T-cell (primary cell): ENCODE measurements around the gene E4F1. TPM values are rescaled to one million over a fixed set of nuclear protein-coding genes. Genes with fewer than 3 reads are reported as not detected.

Experiments
- ATAC-seq, 4 experiments: fragments of 200-7000 bp in 3 of 4; fragments of 150-1000 bp in 1 of 4; cut with Tn5 transposase; replicated peaks in 1 of 4; 1 replicate in 3 of 4; 2 replicates in 1 of 4; pipeline ENCODE4 v1.10.0; 2021; ENCODE audit warnings: moderate library complexity in 3 of 4, mild to moderate bottlenecking in 2 of 4, moderate number of reproducible peaks in 1 of 4
- CTCF ChIA-PET, 2 donors: fragments of 300-600 bp; sonication (Branson Sonifier 250); formaldehyde crosslinking; loops; one replicate each; lab custom pipeline; 2022; ENCODE audit warnings: antibody characterized with exemption in 2 of 2; lab: Charles Lee
- POLR2A ChIA-PET, 2 donors: fragments of 300-600 bp; sonication (Branson Sonifier 250); formaldehyde crosslinking; loops; one replicate each; lab custom pipeline; 2022; ENCODE audit warnings: antibody characterized with exemption in 2 of 2; lab: Charles Lee
- DNase-seq, 35 experiments: peaks; one replicate each; pipeline versions ENCODE4 v3.0.0 to v3.0.0-alpha.2; 2013 to 2023
- H3K27ac ChIP-seq: one replicate; pipeline ENCODE4 v1.5.1; 2013; ENCODE audit warnings: low read length
- H3K27me3 ChIP-seq, 2 experiments: replicated peaks in 1 of 2; 1 replicate in 1 of 2; 2 replicates in 1 of 2; pipeline versions ENCODE4 v1.6.1 to v1.7.0; 2013; ENCODE audit warnings: low read length in 1 of 2, mixed read lengths in 1 of 2; ENCODE audit not compliant: control insufficient read depth in 2 of 2, insufficient read depth in 2 of 2; ENCODE audit errors: extremely low read depth in 1 of 2
- H3K36me3 ChIP-seq, 2 donors: 1 replicate in 1 of 2; 2 replicates in 1 of 2; pipeline versions ENCODE4 v1.6.1 to v1.7.0; 2013; ENCODE audit warnings: low read length in 1 of 2; ENCODE audit not compliant: control insufficient read depth in 2 of 2, insufficient read depth in 1 of 2; ENCODE audit errors: extremely low read depth in 1 of 2
- H3K4me1 ChIP-seq, 2 experiments: 1 replicate in 1 of 2; 2 replicates in 1 of 2; pipeline versions ENCODE4 v1.6.1 to v1.7.0; 2013; ENCODE audit warnings: low read length in 2 of 2, mixed read lengths in 1 of 2; ENCODE audit not compliant: insufficient read depth in 2 of 2, control insufficient read depth in 1 of 2; ENCODE audit errors: extremely low read depth in 1 of 2
- H3K4me3 ChIP-seq, 2 donors: 1 replicate in 1 of 2; 2 replicates in 1 of 2; pipeline versions ENCODE4 v1.5.1 to v1.7.0; 2013; ENCODE audit warnings: mild to moderate bottlenecking in 2 of 2, low read length in 1 of 2, moderate library complexity in 1 of 2; ENCODE audit not compliant: control insufficient read depth in 1 of 2; ENCODE audit errors: extremely low read depth in 1 of 2
- H3K9me3 ChIP-seq: 2 replicates; pipeline ENCODE4 v1.7.0; 2013
- H3K27ac Mint-ChIP-seq, 2 donors: one replicate each; pipeline ENCODE4 v1.8.0; 2020 to 2021; ENCODE audit warnings: mild to moderate bottlenecking in 2 of 2, mixed read lengths in 2 of 2
- H3K27me3 Mint-ChIP-seq, 2 donors: one replicate each; pipeline ENCODE4 v1.8.0; 2021 to 2022; ENCODE audit warnings: mixed read lengths in 2 of 2
- H3K36me3 Mint-ChIP-seq: one replicate; pipeline ENCODE4 v1.8.0; 2021; ENCODE audit warnings: mixed read lengths
- H3K4me1 Mint-ChIP-seq, 3 donors: one replicate each; pipeline ENCODE4 v1.8.0; 2020 to 2022; ENCODE audit warnings: mixed read lengths in 3 of 3, mild to moderate bottlenecking in 1 of 3
- H3K4me3 Mint-ChIP-seq, 3 donors: one replicate each; pipeline ENCODE4 v1.8.0; 2020 to 2022; ENCODE audit warnings: mild to moderate bottlenecking in 3 of 3, mixed read lengths in 3 of 3, moderate library complexity in 3 of 3
- H3K9me3 Mint-ChIP-seq, 3 donors: one replicate each; pipeline ENCODE4 v1.8.0; 2020 to 2022; ENCODE audit warnings: mixed read lengths in 3 of 3
- WGBS: methylation state at CpG from one replicate; pipeline ENCODE4 v1.1.5; 2013; ENCODE audit warnings: missing lambda C conversion rate; ENCODE audit not compliant: insufficient coverage; 5-methylcytosine and 5-hydroxymethylcytosine counted together
- total RNA-seq, 35 experiments: library from RNA in 6 of 35; stranded (reverse) in 6 of 35; fragments of 120-200 nt in 1 of 35; gene quantifications; one replicate each; pipeline versions ENCODE4 v1.2.1 to v1.2.4 and lab custom pipeline; 2013 to 2026

The E4F1 gene
- total RNA-seq, 5 donors from 2014 or later (not counting 1 experiment from before 2014, with no cell fraction given) = 32.8 to 52.0 (median 47.0) TPM

GRCh38 chr16:2243781-2244180 lies 20.4 kb downstream of the E4F1 start:
- H3K27me3 Mint-ChIP-seq = no peaks in the 10 kb centered on the region
- H3K4me3 ChIP-seq = no peak overlapping the region
- no peak overlapping the region for H3K27ac Mint-ChIP-seq
- 92% methylated on average over 5 of the region's 11 CpGs for WGBS
- H3K4me1 ChIP-seq = no peaks in the 10 kb centered on the region
- CTCF ChIA-PET = no interaction called here
- H3K9me3 Mint-ChIP-seq = no peaks in the 10 kb centered on the region
- no peak overlapping the region for H3K4me3 Mint-ChIP-seq
- no peaks in the 10 kb centered on the region for H3K9me3 ChIP-seq
- POLR2A ChIA-PET = no interaction called here
- H3K4me1 Mint-ChIP-seq = no peaks in the 10 kb centered on the region
- no peaks in the 10 kb centered on the region for H3K27me3 ChIP-seq
- peaks cover 6% of the 10 kb centered on the region for H3K36me3 Mint-ChIP-seq
- DNase-seq (no peak), ATAC-seq (no peak)
- H3K27ac ChIP-seq = no peak overlapping the region
- H3K36me3 ChIP-seq = peaks cover 8 to 42% of the 10 kb centered on the region in 2 donors

DNA sequence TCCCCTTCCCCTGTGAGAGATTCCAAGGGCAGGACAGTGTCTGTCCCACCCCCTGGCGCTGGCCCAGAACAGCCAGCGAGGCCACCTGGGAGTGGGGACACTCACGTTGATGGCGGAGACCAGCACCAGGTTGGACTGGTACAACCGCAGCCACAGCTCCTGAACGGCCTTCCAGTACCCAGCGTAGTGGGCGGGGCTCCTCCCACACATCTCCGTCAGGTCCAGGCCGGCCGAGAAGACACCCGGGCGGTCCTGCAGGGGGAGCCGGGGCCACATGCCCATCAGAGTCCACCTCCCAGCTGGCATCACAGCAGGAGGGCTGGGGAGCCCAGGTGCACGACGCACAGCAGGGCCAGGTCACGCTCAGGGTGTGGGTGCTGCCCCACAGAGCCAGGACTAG lies 20.9 kb downstream of the E4F1 start:
- H3K4me1 Mint-ChIP-seq = no peaks in the 10 kb centered on the region
- Histone ChIP-seq H3K4me3 (no peak overlapping the region), H3K36me3 (peaks cover 8 to 42% of the 10 kb centered on the region in 2 donors), H3K4me1 (no peaks in the 10 kb centered on the region), H3K9me3 (no peaks in the 10 kb centered on the region), H3K27me3 (no peaks in the 10 kb centered on the region), H3K27ac (no peak overlapping the region)
- ATAC-seq = no peak
- POLR2A ChIA-PET = no interaction called here
- CTCF ChIA-PET = no interaction called here
- H3K4me3 Mint-ChIP-seq = no peak overlapping the region
- H3K36me3 Mint-ChIP-seq = peaks cover 6% of the 10 kb centered on the region
- H3K27me3 Mint-ChIP-seq = no peaks in the 10 kb centered on the region
- H3K27ac Mint-ChIP-seq = no peak overlapping the region
- 94% methylated on average over 11 of the region's 17 CpGs for WGBS
- DNase-seq = no peak
- no peaks in the 10 kb centered on the region for H3K9me3 Mint-ChIP-seq

GRCh38 chr16:2244926-2245795 lies 21.8 kb downstream of the E4F1 start:
- H3K27ac Mint-ChIP-seq = no peak overlapping the region
- H3K36me3 Mint-ChIP-seq = peaks cover 6% of the 10 kb centered on the region
- no peak for ATAC-seq
- Histone ChIP-seq H3K4me3 (no peak overlapping the region), H3K9me3 (no peaks in the 10 kb centered on the region), H3K27ac (no peak overlapping the region), H3K4me1 (peaks cover 0 to 5% of the 10 kb centered on the region in 2 experiments), H3K27me3 (no peaks in the 10 kb centered on the region), H3K36me3 (peaks cover 8 to 42% of the 10 kb centered on the region in 2 donors)
- CTCF ChIA-PET = no interaction called here
- no peak overlapping the region for H3K4me3 Mint-ChIP-seq
- no peaks in the 10 kb centered on the region for H3K27me3 Mint-ChIP-seq
- no peaks in the 10 kb centered on the region for H3K9me3 Mint-ChIP-seq
- POLR2A ChIA-PET = no interaction called here
- peaks cover 0 to 2% (median 2%) of the 10 kb centered on the region in 3 donors for H3K4me1 Mint-ChIP-seq
- no peak for DNase-seq
- WGBS = 95% methylated on average over 23 of the region's 30 CpGs

- Mint-ChIP-seq H3K27me3 (no peaks in the 10 kb centered on the region), H3K4me1 (peaks cover 4 to 5% (median 5%) of the 10 kb centered on the region in 3 donors), H3K27ac (no peak overlapping the region), H3K4me3 (no peak overlapping the region), H3K36me3 (peaks cover 6% of the 10 kb centered on the region), H3K9me3 (no peaks in the 10 kb centered on the region)
- Histone ChIP-seq H3K27ac (no peak overlapping the region), H3K4me3 (no peak overlapping the region), H3K9me3 (no peaks in the 10 kb centered on the region), H3K27me3 (no peaks in the 10 kb centered on the region), H3K36me3 (peaks cover 8 to 42% of the 10 kb centered on the region in 2 donors), H3K4me1 (peaks cover 3 to 13% of the 10 kb centered on the region in 2 experiments)
- POLR2A ChIA-PET = no interaction called here
- 98% methylated on average over 13 of the region's 18 CpGs for WGBS
- DNase-seq (no peak), ATAC-seq (no peak)
- CTCF ChIA-PET = no interaction called here
These were observed 23.0 kb downstream of the E4F1 start for GRCh38 chr16:2246301-2246885.

DNA sequence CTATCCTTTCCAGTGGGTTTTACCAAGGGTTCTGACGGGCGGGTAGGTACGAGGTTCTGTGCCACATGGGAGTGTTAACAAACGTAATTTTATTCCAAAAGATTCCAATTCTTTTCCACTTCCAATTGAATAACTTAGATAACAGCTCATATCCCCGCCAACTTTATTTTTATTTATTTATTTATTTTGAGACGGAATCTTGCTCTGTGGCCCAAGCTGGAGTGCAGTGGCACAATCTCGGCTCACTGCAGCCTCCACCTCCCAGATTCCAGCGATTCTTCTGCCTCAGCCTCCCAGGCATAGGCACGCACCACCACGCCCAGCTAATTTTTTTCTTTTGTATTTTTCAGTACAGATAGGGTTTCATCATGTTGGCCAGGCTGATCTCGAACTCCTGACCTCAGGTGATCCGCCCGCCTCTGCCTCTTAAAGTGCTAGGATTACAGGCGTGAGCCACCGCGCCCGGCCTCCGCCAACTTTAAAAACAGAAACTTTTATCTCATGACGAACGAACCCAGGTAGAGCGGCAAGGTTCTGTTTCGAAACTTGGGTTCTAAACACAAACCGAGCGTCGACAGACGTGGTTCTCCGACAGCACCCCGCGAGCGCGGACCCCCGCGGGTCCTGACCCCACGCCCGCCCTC lies 27.4 kb downstream of the E4F1 start:
- Mint-ChIP-seq H3K36me3 (peaks cover 19% of the 10 kb centered on the region), H3K4me1 (peaks cover 5 to 7% (median 6%) of the 10 kb centered on the region in 3 donors), H3K4me3 (peak overlapping the region; percentile 81 to 85 (median 84)), H3K9me3 (no peaks in the 10 kb centered on the region), H3K27me3 (no peaks in the 10 kb centered on the region), H3K27ac (peak overlapping the region; percentile 89 to 91)
- 10% methylated on average over 29 of the region's 35 CpGs for WGBS
- Histone ChIP-seq H3K27me3 (no peaks in the 10 kb centered on the region), H3K4me3 (peak overlapping the region; percentile 63 to 64), H3K27ac (peak overlapping the region; percentile 69), H3K9me3 (no peaks in the 10 kb centered on the region), H3K36me3 (peaks cover 6 to 29% of the 10 kb centered on the region in 2 donors), H3K4me1 (peaks cover 3 to 21% of the 10 kb centered on the region in 2 experiments)
- ATAC-seq = peak in 2 of 4 experiments; percentile 25 to 42
- peak in 21 of 35 experiments; percentile 13 to 61 (median 24) for DNase-seq
- POLR2A ChIA-PET = interaction anchor here in 1 of 2 donors (0.8 kb wide), 1 partner anchor 13 kb away, joined by 3 read pairs; no protein-coding TSS in a partner anchor
- CTCF ChIA-PET = interaction anchor here in 1 of 2 donors (0.5 to 1.2 kb wide), 4 partner anchors 13 to 177 kb away, joined by 3 to 6 read pairs (median 3); no protein-coding TSS in a partner anchor
